Gastrocnemius medialis (tissue), 4 donors: ENCODE measurements around the gene CYTH3. TPM values are rescaled to one million over a fixed set of nuclear protein-coding genes. Genes with fewer than 3 reads are reported as not detected.

ENCODE experiments used
- ATAC-seq, 2 donors: fragments of 150-250 bp; one replicate each; pipeline ENCODE4 v1.9.1; 2016
- DNase-seq, 2 donors: peaks; one replicate each; pipeline ENCODE4 v3.0.0-alpha.2; 2019
- H3K27ac ChIP-seq, 4 donors: fragments of 200-600 bp; sonication (generic); 1 replicate in 1 of 4; 2 replicates in 3 of 4; pipeline ENCODE4 v1.5.1; 2016 to 2018; ENCODE audit warnings: mild to moderate bottlenecking in 2 of 4, moderate library complexity in 1 of 4
- H3K27me3 ChIP-seq, 3 donors: fragments of 200-600 bp; sonication (generic) in 2 of 3; 1 replicate in 1 of 3; 2 replicates in 2 of 3; pipeline versions ENCODE4 v1.5.1 to v1.6.0; 2016 to 2019; ENCODE audit warnings: mild to moderate bottlenecking in 1 of 3, moderate library complexity in 1 of 3
- H3K36me3 ChIP-seq, 2 donors: fragments of 200-600 bp; sonication (generic) in 1 of 2; one replicate each; pipeline ENCODE4 v1.5.1; 2017 to 2018
- H3K4me1 ChIP-seq, 2 donors: fragments of 200-600 bp; sonication (generic) in 1 of 2; one replicate each; pipeline ENCODE4 v1.5.1; 2016 to 2017; ENCODE audit warnings: mild to moderate bottlenecking in 2 of 2
- H3K4me3 ChIP-seq, 4 donors: fragments of 200-600 bp; sonication (generic) in 3 of 4; 1 replicate in 1 of 4; 2 replicates in 3 of 4; pipeline ENCODE4 v1.5.1; 2016 to 2019; ENCODE audit warnings: mild to moderate bottlenecking in 2 of 4
- H3K9me3 ChIP-seq, 3 donors: fragments of 200-600 bp; sonication (generic) in 2 of 3; 1 replicate in 1 of 3; 2 replicates in 2 of 3; pipeline ENCODE4 v1.5.1; 2016 to 2019
- CTCF ChIP-seq, 5 experiments: fragments of 450-650 bp in 3 of 5; fragments of 200-600 bp in 2 of 5; sonication (generic) in 2 of 5; IDR thresholded peaks in 4 of 5; conservative IDR thresholded peaks in 1 of 5; 1 replicate in 4 of 5; 2 replicates in 1 of 5; pipeline ENCODE4 v1.5.1; 2016 to 2019; ENCODE audit warnings: antibody characterized with exemption in 5 of 5, mild to moderate bottlenecking in 3 of 5, moderate library complexity in 3 of 5
- POLR2A ChIP-seq, 2 donors: fragments of 450-650 bp; IDR thresholded peaks; one replicate each; pipeline ENCODE4 v1.6.1; 2017; ENCODE audit warnings: antibody characterized with exemption in 2 of 2, mild to moderate bottlenecking in 2 of 2, moderate library complexity in 2 of 2
- in situ Hi-C, 4 donors: fragments of 200-750 bp; cut with MboI; loops; one replicate each; pipeline versions ENCODE4 v1.15.0 to v1.8.0; 2017; ENCODE audit warnings: low sequenced_read_pairs in 4 of 4
- intact Hi-C: fragments of 100-400 bp; cut with DNase I; formaldehyde crosslinking; loops from one replicate; pipeline ENCODE4 v1.15.1; 2023; ENCODE audit warnings: low total_unique reads
- total RNA-seq, 4 donors: library from RNA; depleted of rRNA; stranded (reverse); fragments of >200 nt; gene quantifications; one replicate each; pipeline versions ENCODE4 v1.1.0 to v1.2.3, GENCODE V29; 2016

CYTH3 gene
- 10 to 100 TPM; 14.3 to 20.2 (median 16.7) TPM for total RNA-seq

GRCh38 chr7:6272481-6273323 is at the start of gene CYTH3:
CYTH3 (minus strand) TSS chr7:6272624; CDS start chr7:6272507, 117 bp downstream.
- Histone ChIP-seq H3K4me1 (peaks cover 20 to 36% of the 10 kb centered on the region in 2 donors), H3K36me3 (no peaks in the 10 kb centered on the region), H3K9me3 (no peaks in the 10 kb centered on the region), H3K4me3 (peak within 1 kb of the TSS; percentile 70 to 98 (median 84)), H3K27ac (peak within 1 kb of the TSS; percentile 77 to 92 (median 80)), H3K27me3 (no peaks in the 10 kb centered on the region)
- TF ChIP-seq POLR2A (IDR thresholded peaks at IDR 0.05) = peak; percentile 90 to 93
- peak in 1 of 5 experiments; percentile 33 for TF ChIP-seq CTCF (IDR thresholded peaks at IDR 0.05 in 4 of 5, conservative IDR thresholded peaks at IDR 0.05 in 1 of 5)
- ATAC-seq = peak; percentile 88 to 89
- intact Hi-C loops = loop anchor here (5.0 kb wide), 1 partner anchor 95 kb away; no protein-coding TSS in a partner anchor
- in situ Hi-C loops = loop anchor here in 1 of 4 donors (10.0 kb wide), 1 partner anchor 52 kb away; no protein-coding TSS in a partner anchor
- peak; percentile 51 to 73 for DNase-seq

- DNase-seq = no peak
- intact Hi-C loops (no loop called here), in situ Hi-C loops (loop anchor here (5.0 to 10.0 kb wide), 5 partner anchors 46 to 326 kb away; partner anchors contain the start of gene CYTH3 (in 1 of the 4))
- Histone ChIP-seq H3K27me3 (no peaks in the 10 kb centered on the region), H3K27ac (no peak overlapping the region), H3K4me1 (peaks cover 12 to 14% of the 10 kb centered on the region in 2 donors), H3K36me3 (no peaks in the 10 kb centered on the region), H3K4me3 (no peak overlapping the region), H3K9me3 (no peaks in the 10 kb centered on the region)
- no peak for ATAC-seq
- TF ChIP-seq POLR2A (IDR thresholded peaks at IDR 0.05) (no peak), CTCF (IDR thresholded peaks at IDR 0.05 in 4 of 5, conservative IDR thresholded peaks at IDR 0.05 in 1 of 5) (no peak)
These were observed 48.4 kb upstream of the CYTH3 start for GRCh38 chr7:6320791-6321190.

- no peak for TF ChIP-seq POLR2A (IDR thresholded peaks at IDR 0.05)
- TF ChIP-seq CTCF (IDR thresholded peaks at IDR 0.05 in 4 of 5, conservative IDR thresholded peaks at IDR 0.05 in 1 of 5) = no peak
- H3K27ac ChIP-seq = peak overlapping the region; percentile 11 to 66 (median 58)
- H3K9me3 ChIP-seq = no peaks in the 10 kb centered on the region
- DNase-seq = peak; percentile 54 to 83
- no peaks in the 10 kb centered on the region for H3K27me3 ChIP-seq
- intact Hi-C loops (no loop called here), in situ Hi-C loops (no loop called here)
- peak overlapping the region in 3 of 4 donors; percentile 1 to 27 (median 7) for H3K4me3 ChIP-seq
- ATAC-seq = peak; percentile 85 to 93
- no peaks in the 10 kb centered on the region for H3K36me3 ChIP-seq
- H3K4me1 ChIP-seq = peaks cover 12 to 13% of the 10 kb centered on the region in 2 donors
These were observed 45.5 kb upstream of the CYTH3 start for GRCh38 chr7:6317797-6318438.

- H3K27ac ChIP-seq = peak overlapping the region in 3 of 4 donors; percentile 1 to 40 (median 15)
- H3K9me3 ChIP-seq = no peaks in the 10 kb centered on the region
- intact Hi-C loops (no loop called here), in situ Hi-C loops (no loop called here)
- TF ChIP-seq POLR2A (IDR thresholded peaks at IDR 0.05) = no peak
- TF ChIP-seq CTCF (IDR thresholded peaks at IDR 0.05 in 4 of 5, conservative IDR thresholded peaks at IDR 0.05 in 1 of 5) = no peak
- H3K27me3 ChIP-seq = no peaks in the 10 kb centered on the region
- ATAC-seq (no peak), DNase-seq (no peak)
- peaks cover 9 to 12% of the 10 kb centered on the region in 2 donors for H3K4me1 ChIP-seq
- H3K4me3 ChIP-seq = no peak overlapping the region
- no peaks in the 10 kb centered on the region for H3K36me3 ChIP-seq
These were observed 43.8 kb upstream of the CYTH3 start for GRCh38 chr7:6316226-6316625.
